WTC11 (cell line): Measurements from ENCODE around the gene PCSK4. TPM values are rescaled to one million over a fixed set of nuclear protein-coding genes. Genes with fewer than 3 reads are reported as not detected.
A peak's percentile ranks its signal among the peaks of the same experiment; 100 is the strongest.

Experiments used
- ATAC-seq: fragments of 200-7000 bp; cut with Tn5 transposase; 2 replicates; pipeline ENCODE4 v1.10.0; 2021; ENCODE audit warnings: mild to moderate bottlenecking, moderate library complexity
- CTCF ChIA-PET: fragments of 300-600 bp; sonication (Branson Sonifier 250); formaldehyde crosslinking; loops from one replicate; lab custom pipeline; 2021; ENCODE audit warnings: antibody characterized with exemption; lab: Charles Lee
- POLR2A ChIA-PET: fragments of 350-600 bp; sonication (Branson Sonifier 250); formaldehyde crosslinking; loops from one replicate; lab custom pipeline; 2021; ENCODE audit warnings: antibody characterized with exemption; lab: Charles Lee
- DNase-seq: peaks from one replicate; pipeline ENCODE4 v3.0.0; 2021; ENCODE audit warnings: low spot score
- H3K27ac Mint-ChIP-seq: 2 replicates; pipeline ENCODE4 v1.8.0; 2021; ENCODE audit warnings: mixed read lengths
- H3K27me3 Mint-ChIP-seq: 2 replicates; pipeline ENCODE4 v1.8.0; 2021; ENCODE audit warnings: low read depth, mild to moderate bottlenecking, moderate library complexity, mixed read lengths
- H3K36me3 Mint-ChIP-seq: 2 replicates; pipeline ENCODE4 v1.8.0; 2021; ENCODE audit warnings: mixed read lengths
- H3K4me1 Mint-ChIP-seq: 2 replicates; pipeline ENCODE4 v1.8.0; 2022; ENCODE audit warnings: mixed read lengths
- H3K4me3 Mint-ChIP-seq: 2 replicates; pipeline ENCODE4 v1.8.0; 2021; ENCODE audit warnings: mild to moderate bottlenecking, moderate library complexity, mixed read lengths
- H3K9me3 Mint-ChIP-seq: 2 replicates; pipeline ENCODE4 v1.8.0; 2021; ENCODE audit warnings: mixed read lengths
- ARID4B ChIP-seq: sonication (generic); formaldehyde crosslinking; IDR thresholded peaks from 2 replicates; pipeline ENCODE4 v1.8.0; 2023; ENCODE audit warnings: missing genetic modification reagents, mild to moderate bottlenecking, borderline replicate concordance
- ATF3 ChIP-seq: sonication (generic); formaldehyde crosslinking; conservative IDR thresholded peaks from 2 replicates; pipeline ENCODE4 v1.8.1; 2022; ENCODE audit warnings: mild to moderate bottlenecking, missing genetic modification reagents
- E2F5 ChIP-seq: sonication (generic); formaldehyde crosslinking; IDR thresholded peaks from 2 replicates; pipeline ENCODE4 v1.8.1; 2022; ENCODE audit warnings: mild to moderate bottlenecking, moderate library complexity, missing genetic modification reagents
- ETV6 ChIP-seq: sonication (generic); formaldehyde crosslinking; IDR thresholded peaks from 2 replicates; pipeline ENCODE4 v1.8.1; 2022; ENCODE audit warnings: mild to moderate bottlenecking, missing genetic modification reagents
- FOXK1 ChIP-seq: sonication (generic); formaldehyde crosslinking; IDR thresholded peaks from 2 replicates; pipeline ENCODE4 v1.8.0; 2022; ENCODE audit warnings: mild to moderate bottlenecking, moderate library complexity, missing genetic modification reagents
- FOXP1 ChIP-seq: sonication (generic); formaldehyde crosslinking; IDR thresholded peaks from 2 replicates; pipeline ENCODE4 v1.8.0; 2022; ENCODE audit warnings: missing genetic modification reagents, mild to moderate bottlenecking, moderate library complexity, borderline replicate concordance
- KAT7 ChIP-seq: sonication (generic); formaldehyde crosslinking; IDR thresholded peaks from 2 replicates; pipeline ENCODE4 v1.8.1; 2023; ENCODE audit warnings: missing genetic modification reagents, mild to moderate bottlenecking, borderline replicate concordance
- MAX ChIP-seq: sonication (generic); formaldehyde crosslinking; IDR thresholded peaks from 2 replicates; pipeline ENCODE4 v1.8.0; 2022; ENCODE audit warnings: mild to moderate bottlenecking, missing genetic modification reagents
- PRRX2 ChIP-seq: fragments of 250-450 bp; sonication (Bioruptor Pico); IDR thresholded peaks from 2 replicates; pipeline ENCODE4 v1.8.0; 2021; ENCODE audit warnings: mild to moderate bottlenecking
- RELA ChIP-seq: sonication (generic); formaldehyde crosslinking; IDR thresholded peaks from 2 replicates; pipeline ENCODE4 v1.8.1; 2022; ENCODE audit warnings: missing genetic modification reagents, mild to moderate bottlenecking, borderline replicate concordance
- TEAD1 ChIP-seq: sonication (generic); formaldehyde crosslinking; IDR thresholded peaks from 2 replicates; pipeline ENCODE4 v1.8.0; 2022; ENCODE audit warnings: mild to moderate bottlenecking, missing genetic modification reagents
- TEAD4 ChIP-seq: sonication (generic); formaldehyde crosslinking; IDR thresholded peaks from 2 replicates; pipeline ENCODE4 v1.8.0; 2022; ENCODE audit warnings: mild to moderate bottlenecking, missing genetic modification reagents
- ZBTB21 ChIP-seq: sonication (generic); formaldehyde crosslinking; IDR thresholded peaks from 2 replicates; pipeline ENCODE4 v1.8.1; 2023; ENCODE audit warnings: mild to moderate bottlenecking, missing genetic modification reagents, borderline replicate concordance
- ZNF232 ChIP-seq: sonication (generic); formaldehyde crosslinking; IDR thresholded peaks from 2 replicates; pipeline ENCODE4 v1.8.0; 2022; ENCODE audit warnings: mild to moderate bottlenecking, missing genetic modification reagents
- total RNA-seq: library from RNA; stranded (reverse); gene quantifications from 3 replicates; pipeline ENCODE4 v1.2.3, GENCODE V29; 2021
- TF ChIP-seq, protein P1 (sequence below): sonication (generic); formaldehyde crosslinking; IDR thresholded peaks from 2 replicates; pipeline ENCODE4 v1.8.0; 2022; ENCODE audit warnings: mild to moderate bottlenecking, missing genetic modification reagents
- TF ChIP-seq, protein P2 (sequence below): sonication (generic); formaldehyde crosslinking; IDR thresholded peaks from 2 replicates; pipeline ENCODE4 v1.8.1; 2023; ENCODE audit warnings: mild to moderate bottlenecking, moderate library complexity, missing genetic modification reagents
- TF ChIP-seq, protein P3 (sequence below): sonication (generic); formaldehyde crosslinking; IDR thresholded peaks from 2 replicates; pipeline ENCODE4 v1.8.0; 2023; ENCODE audit warnings: missing genetic modification reagents

PCSK4 gene
- total RNA-seq, 1 experiment from 2014 or later: 22.4 TPM

DNA sequence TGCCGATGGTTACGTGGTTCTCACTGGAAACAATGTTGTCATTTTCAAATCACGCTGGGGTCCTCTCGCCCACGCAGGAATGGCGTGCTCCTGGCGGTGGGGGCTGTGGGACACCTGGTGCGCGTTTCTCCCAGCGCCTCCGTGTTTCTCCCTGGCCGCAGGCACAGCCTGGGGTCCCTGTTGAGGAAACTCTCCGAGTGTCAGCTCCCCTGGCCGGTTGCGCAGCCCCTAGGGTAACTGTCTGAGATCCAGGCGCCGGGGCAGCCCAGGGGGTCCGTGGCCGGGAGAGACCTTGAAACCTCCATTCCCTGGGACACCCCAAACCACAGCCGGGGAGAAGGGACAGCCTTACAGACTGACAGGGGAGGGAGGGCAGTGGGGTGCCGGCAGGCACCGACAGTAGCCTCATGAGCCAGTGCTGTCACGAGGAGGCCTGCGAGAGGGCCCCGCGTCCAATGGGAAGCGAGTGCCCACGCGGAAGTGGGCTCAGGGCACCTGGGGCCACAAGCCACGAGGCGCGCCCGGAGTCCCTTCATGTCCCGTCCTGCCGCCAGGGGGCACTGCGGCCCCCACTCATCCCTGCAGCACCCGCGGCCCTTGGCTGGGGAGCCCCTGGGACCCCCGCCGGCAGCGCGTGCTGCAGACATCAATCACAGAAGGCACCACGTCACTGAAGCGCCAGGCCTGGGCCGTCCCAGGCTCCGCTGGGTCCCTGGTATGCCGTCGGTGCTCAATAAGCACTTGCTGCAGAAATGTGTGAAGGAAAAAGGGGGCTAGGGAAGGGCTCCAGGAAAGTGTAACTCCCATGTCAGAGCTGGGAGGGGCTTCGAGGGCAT, 13.2 kb upstream of the PCSK4 start (continued):
- TF ChIP-seq RELA (peak; percentile 19; the same call in 1 of the 2 replicates), ETV6 (CRISPR knock-in tag) (no peak), TEAD4 (CRISPR knock-in tag) (0 out of 2 replicates have a peak, but pooled peaks have one; percentile 31), E2F5 (CRISPR knock-in tag) (no peak), PRRX2 (no peak), ARID4B (CRISPR knock-in tag) (0 out of 2 replicates have a peak, but pooled peaks have one; percentile 61), ZNF232 (0 out of 2 replicates have a peak, but pooled peaks have one; percentile 34), FOXP1 (CRISPR knock-in tag) (peak; percentile 51; the same call in 1 of the 2 replicates), TEAD1 (0 out of 2 replicates have a peak, but pooled peaks have one; percentile 47), MAX (peak; percentile 92)
- TF ChIP-seq, protein P1, sequence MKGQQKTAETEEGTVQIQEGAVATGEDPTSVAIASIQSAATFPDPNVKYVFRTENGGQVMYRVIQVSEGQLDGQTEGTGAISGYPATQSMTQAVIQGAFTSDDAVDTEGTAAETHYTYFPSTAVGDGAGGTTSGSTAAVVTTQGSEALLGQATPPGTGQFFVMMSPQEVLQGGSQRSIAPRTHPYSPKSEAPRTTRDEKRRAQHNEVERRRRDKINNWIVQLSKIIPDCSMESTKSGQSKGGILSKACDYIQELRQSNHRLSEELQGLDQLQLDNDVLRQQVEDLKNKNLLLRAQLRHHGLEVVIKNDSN (CRISPR knock-in tag): peak; percentile 60
- TF ChIP-seq, protein P2, sequence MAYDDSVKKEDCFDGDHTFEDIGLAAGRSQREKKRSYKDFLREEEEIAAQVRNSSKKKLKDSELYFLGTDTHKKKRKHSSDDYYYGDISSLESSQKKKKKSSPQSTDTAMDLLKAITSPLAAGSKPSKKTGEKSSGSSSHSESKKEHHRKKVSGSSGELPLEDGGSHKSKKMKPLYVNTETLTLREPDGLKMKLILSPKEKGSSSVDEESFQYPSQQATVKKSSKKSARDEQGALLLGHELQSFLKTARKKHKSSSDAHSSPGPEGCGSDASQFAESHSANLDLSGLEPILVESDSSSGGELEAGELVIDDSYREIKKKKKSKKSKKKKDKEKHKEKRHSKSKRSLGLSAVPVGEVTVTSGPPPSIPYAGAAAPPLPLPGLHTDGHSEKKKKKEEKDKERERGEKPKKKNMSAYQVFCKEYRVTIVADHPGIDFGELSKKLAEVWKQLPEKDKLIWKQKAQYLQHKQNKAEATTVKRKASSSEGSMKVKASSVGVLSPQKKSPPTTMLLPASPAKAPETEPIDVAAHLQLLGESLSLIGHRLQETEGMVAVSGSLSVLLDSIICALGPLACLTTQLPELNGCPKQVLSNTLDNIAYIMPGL (CRISPR knock-in tag): 0 out of 2 replicates have a peak, but pooled peaks have one; percentile 66
- TF ChIP-seq, protein P3, sequence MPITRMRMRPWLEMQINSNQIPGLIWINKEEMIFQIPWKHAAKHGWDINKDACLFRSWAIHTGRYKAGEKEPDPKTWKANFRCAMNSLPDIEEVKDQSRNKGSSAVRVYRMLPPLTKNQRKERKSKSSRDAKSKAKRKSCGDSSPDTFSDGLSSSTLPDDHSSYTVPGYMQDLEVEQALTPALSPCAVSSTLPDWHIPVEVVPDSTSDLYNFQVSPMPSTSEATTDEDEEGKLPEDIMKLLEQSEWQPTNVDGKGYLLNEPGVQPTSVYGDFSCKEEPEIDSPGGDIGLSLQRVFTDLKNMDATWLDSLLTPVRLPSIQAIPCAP (CRISPR knock-in tag): no peak

- no peak for ATAC-seq
- H3K27me3 Mint-ChIP-seq: peaks cover 41% of the 10 kb centered on the region
- CTCF ChIA-PET: interaction anchor here (0.8 to 2.6 kb wide), 3 partner anchors 12 to 31 kb away, joined by 3 to 15 read pairs (median 3); partner anchors contain the start of gene REEP6
- no peaks in the 10 kb centered on the region; the same call in 1 of the 2 replicates for H3K4me1 Mint-ChIP-seq
- TF ChIP-seq, protein P1 (CRISPR knock-in tag): no peak
- TF ChIP-seq ZBTB21 (CRISPR knock-in tag) (no peak), FOXK1 (no peak), ATF3 (CRISPR knock-in tag) (no peak), E2F5 (CRISPR knock-in tag) (no peak), KAT7 (CRISPR knock-in tag) (no peak), ZNF232 (no peak)
- TF ChIP-seq, protein P3 (CRISPR knock-in tag): no peak
- H3K36me3 Mint-ChIP-seq: peaks cover 5% of the 10 kb centered on the region; the same call in 1 of the 2 replicates
- H3K27ac Mint-ChIP-seq: no peak overlapping the region
- H3K9me3 Mint-ChIP-seq: no peaks in the 10 kb centered on the region
- DNase-seq: no peak
- POLR2A ChIA-PET: interaction anchor here (0.6 to 0.7 kb wide), 2 partner anchors 417 to 1522 kb away, joined by 3 read pairs; no protein-coding TSS in a partner anchor
- H3K4me3 Mint-ChIP-seq: peak overlapping the region; percentile 31; the same call in 1 of the 2 replicates
Measured at GRCh38 chr19:1502433-1503088, 12.4 kb upstream of the PCSK4 start.
